Left lung (tissue), 10 donors: Measurements from ENCODE around the gene GLIS2. TPM values are rescaled to one million over a fixed set of nuclear protein-coding genes. Genes with fewer than 3 reads are reported as not detected.

Experiments
- ATAC-seq: fragments of 200-7000 bp; cut with Tn5 transposase; one replicate; pipeline ENCODE4 v1.9.1; 2020; ENCODE audit warnings: moderate library complexity
- DNase-seq, 4 donors: peaks; one replicate each; pipeline ENCODE4 v3.0.0-alpha.2; 2013 to 2020
- H3K27ac ChIP-seq, 2 donors: fragments of 200-600 bp; sonication (generic) in 1 of 2; one replicate each; pipeline versions ENCODE4 v1.5.0 to v1.8.0; 2020 to 2021
- H3K27me3 ChIP-seq, 2 donors: fragments of 200-600 bp; sonication (generic) in 1 of 2; one replicate each; pipeline versions ENCODE4 v1.5.0 to v1.8.0; 2020 to 2021
- H3K36me3 ChIP-seq, 2 donors: fragments of 200-600 bp; sonication (generic) in 1 of 2; one replicate each; pipeline versions ENCODE4 v1.5.0 to v1.8.0; 2020 to 2021
- H3K4me1 ChIP-seq, 2 donors: fragments of 200-600 bp; one replicate each; pipeline ENCODE4 v1.8.0; 2021
- H3K4me3 ChIP-seq, 2 donors: fragments of 200-600 bp; sonication (generic) in 1 of 2; one replicate each; pipeline versions ENCODE4 v1.5.0 to v1.8.0; 2020 to 2021; ENCODE audit warnings: mild to moderate bottlenecking in 1 of 2
- H3K9me3 ChIP-seq, 2 donors: fragments of 200-600 bp; sonication (generic) in 1 of 2; one replicate each; pipeline versions ENCODE4 v1.5.0 to v1.8.0; 2020 to 2021
- CTCF ChIP-seq, 2 donors: fragments of 200-600 bp; sonication (generic) in 1 of 2; IDR thresholded peaks; one replicate each; pipeline versions ENCODE4 v1.5.0 to v1.8.0; 2021; ENCODE audit warnings: antibody characterized with exemption in 2 of 2
- intact Hi-C, 2 donors: fragments of 100-400 bp; cut with DNase I; formaldehyde crosslinking; loops; one replicate each; pipeline versions ENCODE4 v1.11.2 to v1.14.2; 2022
- polyA plus RNA-seq, 6 donors: library from polyadenylated mRNA; unstranded; fragments of 120-200 nt; gene quantifications; one replicate each; pipeline ENCODE4 v1.2.1, GENCODE V29; 2013; ENCODE audit not compliant: insufficient read length in 6 of 6
- total RNA-seq, 2 donors: library from RNA; stranded (reverse); fragmentation: NEBNext Ultra II Directional; extraction: Animal tissue kit (Norgen Biotek cat#: 25700); gene quantifications; one replicate each; pipeline ENCODE4 v1.2.1, GENCODE V29; 2021
- donor health status: DM: no; HTN: yes; CAD: no.
- donor health status: DM: no; HTN: no; CAD: no.

Gene GLIS2
- total and polyA plus RNA-seq, 8 donors, result 17.2 to 31.0 (median 25.3) TPM

- no peak overlapping the region for H3K27ac ChIP-seq
- no peak overlapping the region for H3K4me3 ChIP-seq
- H3K27me3 ChIP-seq, result no peaks in the 10 kb centered on the region
These were observed 37.8 kb upstream of the GLIS2 start for GRCh38 chr16:4277987-4278513.

GRCh38 chr16:4280625-4281024 is 35.2 kb upstream of the GLIS2 start:
- Histone ChIP-seq H3K27ac (no peak overlapping the region), H3K4me1 (no peaks in the 10 kb centered on the region), H3K4me3 (no peak overlapping the region), H3K36me3 (no peaks in the 10 kb centered on the region), H3K27me3 (no peaks in the 10 kb centered on the region), H3K9me3 (no peaks in the 10 kb centered on the region)
- DNase-seq (no peak), ATAC-seq (no peak)
- intact Hi-C loops, result no loop called here
- TF ChIP-seq CTCF (IDR thresholded peaks at IDR 0.05), result no peak

More at GRCh38 chr16:4277987-4278513, 37.8 kb upstream of the GLIS2 start:
- ATAC-seq (no peak), DNase-seq (no peak)
- H3K9me3 ChIP-seq, result no peaks in the 10 kb centered on the region
- H3K36me3 ChIP-seq, result no peaks in the 10 kb centered on the region
- intact Hi-C loops, result no loop called here
- peaks cover 0 to 14% of the 10 kb centered on the region in 2 donors for H3K4me1 ChIP-seq
- TF ChIP-seq CTCF (IDR thresholded peaks at IDR 0.05), result no peak

GRCh38 chr16:4283441-4283840 is 32.4 kb upstream of the GLIS2 start:
- no peaks in the 10 kb centered on the region for H3K36me3 ChIP-seq
- H3K27me3 ChIP-seq, result no peaks in the 10 kb centered on the region
- H3K4me3 ChIP-seq, result no peak overlapping the region
- intact Hi-C loops, result no loop called here
- H3K4me1 ChIP-seq, result peaks cover 4 to 9% of the 10 kb centered on the region in 2 donors
- no peak for TF ChIP-seq CTCF (IDR thresholded peaks at IDR 0.05)
- H3K9me3 ChIP-seq, result no peaks in the 10 kb centered on the region
- no peak for ATAC-seq
- no peak overlapping the region for H3K27ac ChIP-seq
- DNase-seq, result no peak

GRCh38 chr16:4283939-4284338 is 31.9 kb upstream of the GLIS2 start:
- no peak overlapping the region for H3K4me3 ChIP-seq
- H3K27me3 ChIP-seq, result no peaks in the 10 kb centered on the region
- H3K27ac ChIP-seq, result no peak overlapping the region
- H3K9me3 ChIP-seq, result no peaks in the 10 kb centered on the region
- DNase-seq, result no peak
- ATAC-seq, result no peak
- intact Hi-C loops, result no loop called here
- TF ChIP-seq CTCF (IDR thresholded peaks at IDR 0.05), result no peak
- peaks cover 7 to 14% of the 10 kb centered on the region in 2 donors for H3K4me1 ChIP-seq
- H3K36me3 ChIP-seq, result no peaks in the 10 kb centered on the region

- H3K36me3 ChIP-seq, result no peaks in the 10 kb centered on the region
- H3K27me3 ChIP-seq, result no peaks in the 10 kb centered on the region
- intact Hi-C loops, result loop anchor here in 1 of 2 donors (5.0 kb wide), 1 partner anchor 47 kb away; no protein-coding TSS in a partner anchor
- no peak for ATAC-seq
- no peaks in the 10 kb centered on the region for H3K9me3 ChIP-seq
- H3K4me1 ChIP-seq, result peaks cover 7 to 18% of the 10 kb centered on the region in 2 donors
- H3K27ac ChIP-seq, result no peak overlapping the region
- no peak for DNase-seq
- TF ChIP-seq CTCF (IDR thresholded peaks at IDR 0.05), result no peak
- H3K4me3 ChIP-seq, result no peak overlapping the region
These were observed 30.7 kb upstream of the GLIS2 start for GRCh38 chr16:4285167-4285566.
